Fibroblast of skin of right quadriceps (primary cell): Measurements from ENCODE around the gene RANGAP1.

Experiments
- DNase-seq: peaks from one replicate; pipeline ENCODE4 v3.0.0-alpha.2; 2013

The RANGAP1 gene

DNA sequence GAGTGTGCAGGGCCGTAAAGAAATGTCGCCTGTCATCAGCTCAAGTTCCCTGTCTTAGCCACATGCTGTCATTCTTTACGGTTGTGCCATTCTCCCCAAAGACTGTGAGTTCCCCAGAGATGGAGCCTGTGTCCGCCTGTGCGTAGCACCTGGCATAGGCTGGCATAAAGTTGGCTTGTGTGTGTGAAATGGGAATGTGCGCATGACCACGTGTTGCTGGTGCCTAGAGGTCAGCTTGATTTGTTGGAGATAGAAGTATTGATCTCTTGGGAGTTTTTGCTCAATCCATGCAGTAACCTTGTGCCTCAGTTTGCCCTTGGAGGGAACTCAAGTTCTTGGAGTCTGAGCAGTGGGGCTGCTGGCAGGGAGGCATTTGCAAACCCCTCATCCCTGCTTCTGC is 54.6 kb downstream of the RANGAP1 start:
- DNase-seq = no peak

DNA sequence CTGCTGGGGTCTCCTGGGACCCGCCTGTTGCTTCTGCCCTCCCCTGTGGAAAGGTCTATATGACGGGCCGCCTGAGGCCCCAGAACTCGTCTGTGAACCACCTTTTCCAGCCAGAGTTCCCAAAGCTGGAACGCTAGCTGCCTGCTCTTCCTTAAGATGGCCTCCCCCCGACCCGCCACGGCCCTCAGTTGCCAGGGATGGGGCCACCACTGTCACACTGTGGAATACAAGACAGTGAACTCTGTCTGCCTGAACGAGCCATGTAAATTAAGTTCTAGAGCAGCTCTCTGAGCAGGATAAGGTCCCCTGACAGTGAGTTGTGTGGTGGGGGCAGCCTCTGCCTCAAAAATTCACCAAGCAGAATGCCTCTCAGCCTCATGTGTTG is 55.6 kb downstream of the RANGAP1 start:
- no peak for DNase-seq

DNA sequence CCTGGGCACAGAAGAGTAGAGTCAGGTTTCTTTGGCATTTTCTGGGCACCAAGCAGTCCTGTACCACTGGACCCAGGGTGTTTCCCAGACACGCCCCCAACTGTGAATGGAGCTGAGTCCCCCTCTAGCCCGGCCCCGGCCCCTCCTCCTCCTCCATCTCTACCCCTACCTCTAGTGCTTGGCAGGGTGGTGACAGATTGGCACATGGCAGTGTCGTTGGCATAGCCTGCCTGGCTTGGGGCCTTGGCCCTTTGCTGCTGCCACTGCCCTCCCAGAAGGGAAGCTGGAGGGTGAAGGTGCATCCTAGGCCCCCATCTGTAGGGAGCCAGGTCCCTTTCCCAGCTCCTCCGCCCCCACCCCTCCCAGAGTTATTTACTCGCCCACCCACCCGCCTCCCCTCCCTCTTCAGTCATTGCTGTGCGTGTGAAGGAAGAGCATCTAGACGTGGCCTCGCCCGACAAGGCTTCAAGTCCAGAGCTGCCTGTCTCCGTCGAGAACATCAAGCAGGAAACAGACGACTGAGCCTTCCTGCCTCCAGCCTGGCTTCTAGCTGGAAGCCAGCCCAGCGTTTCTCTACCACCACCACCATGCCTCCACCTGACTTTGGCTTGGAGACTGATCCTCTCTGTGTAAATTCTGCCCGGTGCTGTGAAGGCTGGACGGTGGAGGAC is 56.1 kb downstream of the RANGAP1 start:
- DNase-seq = no peak

DNA sequence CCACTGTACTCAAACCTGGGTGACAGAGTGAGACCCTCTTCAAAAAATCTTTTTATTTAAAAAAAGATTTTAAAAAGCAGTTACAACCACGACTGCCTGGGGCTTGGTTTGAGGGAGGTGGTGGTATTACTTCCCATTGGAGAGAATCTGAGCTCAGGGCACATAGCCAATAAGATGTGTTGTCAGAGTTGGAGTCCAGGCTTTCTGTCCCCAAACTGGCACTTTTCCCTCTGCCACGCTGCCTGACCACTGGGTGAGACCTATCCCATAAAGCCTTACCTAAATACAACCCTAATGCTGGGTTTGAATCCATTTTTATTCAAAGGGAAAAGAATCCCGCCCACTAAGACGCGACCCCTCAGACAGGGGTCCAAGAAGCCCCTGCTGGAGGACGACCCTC is 56.8 kb downstream of the RANGAP1 start:
- no peak for DNase-seq

DNA sequence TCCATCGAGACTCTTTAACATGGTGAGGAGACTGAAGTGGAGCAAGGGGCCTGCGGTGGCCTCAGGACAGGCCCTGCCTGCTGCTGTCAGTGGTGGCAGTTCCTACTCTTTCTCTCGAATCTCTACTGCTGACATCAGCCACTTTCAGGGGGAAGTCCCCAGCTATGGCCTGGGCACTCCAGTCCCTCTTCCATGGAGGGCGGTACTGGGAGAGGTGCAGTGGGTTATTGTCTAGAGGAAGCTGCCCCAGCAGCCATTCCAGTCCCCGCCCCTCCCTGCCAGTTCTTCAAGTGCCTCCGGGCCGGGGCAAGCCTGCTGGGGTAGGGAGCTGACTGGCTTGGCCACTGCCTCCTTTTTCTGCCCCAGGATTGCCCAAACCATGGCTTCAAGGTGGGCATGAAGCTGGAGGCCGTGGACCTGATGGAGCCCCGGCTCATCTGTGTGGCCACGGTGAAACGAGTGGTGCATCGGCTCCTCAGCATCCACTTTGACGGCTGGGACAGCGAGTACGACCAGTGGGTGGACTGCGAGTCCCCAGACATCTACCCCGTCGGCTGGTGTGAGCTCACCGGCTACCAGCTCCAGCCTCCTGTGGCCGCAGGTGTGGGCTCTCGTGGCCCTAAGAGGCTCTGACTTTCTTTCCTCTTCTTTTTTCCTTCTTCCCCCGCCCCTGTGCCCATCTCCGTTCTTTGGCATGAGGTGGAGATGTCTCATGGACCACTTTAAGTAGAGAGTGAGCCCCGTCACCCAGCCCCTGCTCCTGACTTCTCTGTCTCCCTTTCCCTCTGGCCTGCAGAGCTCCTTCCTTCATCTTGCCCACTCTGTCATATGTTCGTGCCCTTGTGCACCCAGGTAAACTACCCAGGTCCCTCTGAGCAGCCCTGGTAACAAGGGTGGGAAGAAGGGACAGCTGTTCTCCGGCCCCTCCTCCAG is 59.0 kb downstream of the RANGAP1 start:
- no peak for DNase-seq

DNA sequence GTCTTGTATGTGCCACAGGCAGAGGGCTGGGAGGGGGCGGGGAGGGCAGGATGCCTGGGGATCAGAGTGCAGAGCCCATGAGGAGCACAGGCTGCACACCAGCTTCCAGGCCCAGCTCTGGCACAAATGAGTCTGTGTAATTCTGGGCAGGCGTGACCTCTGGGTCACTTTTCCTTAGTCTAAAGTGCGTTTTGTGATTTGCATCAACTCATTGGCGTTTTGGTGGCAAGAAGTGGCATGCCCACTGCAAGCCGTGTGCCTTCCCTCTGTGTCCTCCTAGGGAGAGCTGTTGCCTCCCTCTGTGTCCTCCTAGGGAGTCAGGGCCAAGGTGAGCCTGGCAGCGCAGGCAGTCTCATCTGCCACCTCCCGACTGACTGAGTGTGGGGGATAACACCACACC is 62.5 kb downstream of the RANGAP1 start:
- DNase-seq = no peak

DNA sequence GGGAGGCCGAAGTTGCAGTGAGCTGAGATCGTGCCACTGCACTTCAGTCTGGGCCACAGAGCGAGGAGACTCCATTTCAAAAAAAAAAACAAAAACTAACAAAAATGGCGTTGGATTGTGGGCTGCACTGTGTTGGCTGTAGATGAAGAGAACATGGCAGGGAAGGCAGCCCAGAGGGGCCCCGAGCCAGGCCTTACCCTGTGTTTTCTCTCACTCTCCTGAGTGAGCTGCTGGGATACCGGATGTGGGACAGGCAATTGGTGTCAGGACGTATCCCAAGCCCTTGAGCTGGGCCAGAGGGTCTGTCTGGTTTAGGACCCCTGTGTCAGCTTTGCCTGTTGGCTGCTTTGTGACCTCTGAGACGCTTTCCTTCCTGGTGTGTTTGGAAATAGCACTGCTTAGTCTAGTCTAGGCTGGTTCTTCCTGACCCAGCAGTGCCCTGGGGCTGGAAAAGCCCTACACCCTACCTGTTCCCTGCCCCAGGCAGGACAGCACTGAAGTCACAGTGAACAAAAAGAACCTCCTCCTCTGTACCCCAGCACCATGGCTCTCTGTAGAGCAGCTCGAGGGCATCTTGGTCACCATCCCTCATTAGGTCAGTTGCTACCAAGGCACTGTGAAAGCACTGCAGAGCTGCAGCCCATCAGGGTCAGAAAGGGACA is 63.0 kb downstream of the RANGAP1 start:
- DNase-seq = no peak

DNA sequence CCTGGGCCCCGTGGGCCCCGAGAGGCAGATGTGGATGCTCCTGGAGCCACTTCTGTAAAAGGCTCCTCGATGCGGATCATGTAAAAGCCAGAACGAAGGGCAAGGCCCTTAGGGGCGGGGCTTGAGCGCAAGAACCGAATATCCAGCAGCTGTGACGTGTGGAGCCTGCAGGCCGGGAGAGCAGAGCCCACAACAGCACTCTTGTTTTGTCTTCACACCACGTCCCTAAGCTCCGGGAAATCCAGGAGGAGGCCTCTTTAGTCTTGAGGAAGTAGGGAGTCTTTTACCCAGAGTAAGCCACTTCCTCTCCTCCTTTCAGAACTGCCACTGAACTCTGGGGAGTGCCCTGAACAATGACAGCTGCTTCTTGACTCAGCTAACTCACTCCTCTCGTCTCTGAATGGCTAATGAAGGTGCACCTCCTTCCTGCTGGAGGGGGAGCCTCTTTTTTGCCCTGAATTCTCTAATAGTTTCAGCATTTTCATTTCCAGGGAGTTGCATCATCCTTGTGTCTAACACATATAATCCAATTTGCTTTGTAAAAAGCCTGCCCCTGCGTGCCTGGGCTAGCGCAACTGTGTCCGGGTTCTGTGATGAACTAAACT is 68.3 kb downstream of the RANGAP1 start:
- peak; percentile 82 for DNase-seq

DNA sequence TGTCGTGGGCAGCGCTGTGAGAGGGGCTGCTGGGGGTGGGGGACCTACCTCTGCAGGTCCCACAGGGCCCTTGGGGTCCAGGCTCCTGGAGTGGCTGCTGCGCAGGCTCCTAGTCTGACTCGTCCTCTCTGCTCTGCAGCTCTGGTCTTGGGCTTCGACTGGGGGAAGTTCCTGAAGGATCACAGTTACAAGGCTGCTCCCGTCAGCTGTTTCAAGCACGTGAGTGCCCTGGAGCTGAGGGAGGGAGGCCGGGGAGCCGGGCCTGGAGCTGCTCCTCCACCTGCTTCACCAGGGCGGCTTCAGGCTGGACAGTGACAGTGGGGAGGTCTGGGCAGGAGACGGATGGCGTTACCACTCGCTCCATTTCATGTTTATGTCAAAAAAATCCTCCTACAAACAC is 69.0 kb downstream of the RANGAP1 start:
- DNase-seq = no peak

DNA sequence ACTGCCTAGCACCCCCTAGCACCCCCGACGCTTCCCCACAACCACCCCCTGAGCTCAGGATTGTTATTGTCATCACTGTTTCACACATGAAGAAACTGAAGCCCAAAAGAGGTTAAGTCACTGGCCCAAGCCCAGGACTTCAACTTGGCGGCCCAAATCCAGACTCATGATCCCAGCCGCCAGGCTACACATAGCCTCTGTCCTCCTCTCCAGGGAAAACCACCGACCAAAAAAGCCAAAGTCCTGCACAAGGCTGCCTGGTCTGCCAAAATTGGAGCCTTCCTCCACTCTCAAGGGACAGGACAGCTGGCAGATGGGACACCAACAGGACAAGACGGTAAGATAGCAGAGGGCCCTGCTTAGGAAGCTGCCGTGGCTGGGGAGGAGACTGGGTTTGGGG is 70.1 kb downstream of the RANGAP1 start:
- DNase-seq = no peak

DNA sequence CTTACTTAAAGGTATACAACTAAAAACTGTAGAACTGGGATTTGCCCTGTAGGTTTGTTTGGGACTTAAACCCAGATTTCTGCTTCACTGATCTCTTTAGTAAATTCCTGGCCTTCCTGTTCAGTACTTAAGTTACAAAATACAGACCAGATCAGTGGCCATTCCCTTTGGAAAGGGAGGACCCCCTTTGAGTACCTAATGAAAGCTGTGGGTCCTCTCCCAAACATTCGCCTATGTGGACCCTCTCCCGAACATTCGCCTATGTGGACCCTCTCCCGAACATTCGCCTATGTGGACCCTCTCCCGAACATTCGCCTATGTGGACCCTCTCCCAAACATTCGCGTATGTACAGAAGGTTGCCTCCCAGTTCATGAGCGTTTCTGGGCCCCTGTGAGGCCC is 70.6 kb downstream of the RANGAP1 start:
- no peak for DNase-seq

DNA sequence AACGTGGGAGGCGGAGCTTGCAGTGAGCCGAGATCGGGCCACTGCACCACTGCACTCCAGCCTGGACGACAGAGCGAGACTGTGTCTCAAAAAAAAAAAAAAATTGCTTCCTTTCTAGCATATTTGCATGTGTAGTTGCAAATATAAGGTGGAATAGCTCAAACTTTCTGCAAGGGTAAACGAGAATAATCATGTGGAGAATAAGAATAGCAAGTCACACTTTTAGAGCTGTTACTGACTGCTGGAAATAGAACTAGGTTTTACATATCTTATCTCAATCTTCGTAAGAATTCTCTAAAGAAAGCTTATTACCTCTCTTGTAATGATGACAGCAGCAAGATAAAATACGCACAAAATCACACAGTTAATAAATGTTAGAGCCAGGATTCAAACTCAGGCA is 79.3 kb downstream of the RANGAP1 start:
- no peak for DNase-seq

DNA sequence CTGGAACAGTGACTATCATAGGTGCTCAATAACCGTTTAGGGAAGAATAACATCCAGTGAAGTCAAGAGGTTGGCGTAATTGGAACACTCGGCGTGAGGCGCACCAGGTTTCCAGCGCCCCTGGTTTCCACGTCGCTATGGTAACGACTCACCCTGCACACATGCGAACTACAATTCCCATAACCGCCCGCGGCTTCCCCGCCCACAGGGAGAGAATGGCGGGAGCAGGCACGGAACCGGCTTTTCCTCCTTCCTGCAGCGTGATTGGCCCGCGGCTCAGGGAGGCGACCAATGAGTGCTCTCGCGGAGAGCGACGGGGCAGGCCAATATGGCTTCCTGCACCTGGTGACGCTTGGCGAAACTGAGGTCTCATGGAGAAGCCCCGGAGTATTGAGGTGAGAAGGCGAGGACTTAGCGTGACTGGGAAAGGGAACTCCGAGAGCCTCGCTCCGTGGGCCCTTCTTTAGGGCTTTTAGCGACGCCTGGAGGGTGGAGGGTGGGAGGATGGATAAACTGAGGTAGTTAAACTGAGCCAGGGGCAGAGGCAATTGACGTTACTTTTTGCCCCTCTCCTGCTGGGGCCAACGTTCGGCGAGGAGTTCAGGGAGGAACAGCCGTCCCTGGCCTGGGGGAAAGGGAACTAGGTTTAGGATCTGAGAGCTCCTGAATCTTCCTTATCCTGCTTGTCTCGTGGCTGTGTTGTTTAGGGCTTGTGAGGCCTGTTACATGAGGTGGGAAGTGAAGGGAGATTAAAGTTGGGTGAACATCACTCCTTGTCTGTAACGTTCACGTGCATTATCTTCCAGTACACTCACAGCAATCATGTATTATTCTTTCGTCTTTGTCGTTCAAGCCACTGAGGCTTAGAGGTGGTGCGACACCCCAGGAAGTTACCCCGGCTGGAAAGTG is 80.7 kb downstream of the RANGAP1 start, which contains the start of gene L3MBTL2:
Gene L3MBTL2 (plus strand): TSS at position 321 of the 909 bp plus-strand sequence. CDS start 51 bp downstream, at position 372.
- peak; percentile 94 for DNase-seq

DNA sequence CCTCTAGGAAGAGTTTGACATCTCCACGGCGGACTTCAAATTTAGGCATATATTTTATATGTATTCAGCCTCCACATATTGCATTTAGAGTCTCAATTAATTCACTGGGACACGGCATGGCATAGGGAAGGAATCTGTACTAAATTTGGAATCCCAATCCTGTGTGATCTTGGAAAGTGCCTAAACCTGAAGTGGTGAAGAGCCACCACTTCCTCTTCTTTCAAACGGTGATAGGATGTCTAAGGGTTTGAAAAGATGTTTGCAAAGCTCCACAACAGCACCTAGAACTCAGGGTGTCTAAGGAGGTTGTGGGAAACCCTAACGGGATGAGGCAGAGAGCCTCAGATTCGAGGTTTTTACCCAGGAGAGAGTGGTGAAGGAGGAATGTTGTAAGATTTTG is 81.9 kb downstream of the RANGAP1 start:
- no peak for DNase-seq

DNA sequence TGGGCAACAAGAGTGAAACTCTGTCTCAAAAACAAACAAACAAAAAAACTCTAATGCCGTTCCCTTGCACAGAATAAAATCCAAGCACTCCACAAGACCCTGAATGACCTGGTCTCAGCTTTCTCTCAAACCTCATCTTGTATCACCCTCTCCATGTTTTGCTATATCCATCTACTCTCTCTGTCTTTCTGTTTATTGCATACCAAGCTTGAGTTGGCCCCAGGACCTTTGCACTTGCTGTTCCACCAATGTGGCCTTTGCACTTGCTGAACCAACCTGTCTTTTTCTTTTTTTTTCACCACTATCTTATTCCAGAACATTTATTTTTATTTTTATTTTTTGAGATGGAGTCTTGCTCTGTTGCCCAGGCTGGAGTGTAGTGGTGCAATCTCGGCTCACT is 82.9 kb downstream of the RANGAP1 start:
- no peak for DNase-seq

DNA sequence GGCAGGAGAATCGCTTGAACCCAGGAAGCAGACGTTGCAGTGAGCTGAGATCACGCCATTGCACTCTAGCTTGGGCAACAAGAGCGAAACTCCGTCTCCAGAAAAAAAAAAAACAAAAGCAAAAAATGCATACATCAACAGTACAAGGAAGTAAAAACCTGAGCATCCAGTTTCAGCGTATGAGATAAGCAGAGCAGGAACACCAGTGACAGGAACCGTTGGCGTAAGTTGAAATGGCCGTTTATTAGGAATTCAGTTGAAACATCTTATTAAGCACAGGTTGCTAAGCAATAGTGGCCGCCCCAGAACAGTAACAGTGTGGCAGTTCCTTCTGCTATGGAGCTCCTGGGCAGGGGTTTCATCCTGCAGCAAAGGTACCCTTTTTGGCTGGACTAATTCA is 84.8 kb downstream of the RANGAP1 start:
- no peak for DNase-seq

DNA sequence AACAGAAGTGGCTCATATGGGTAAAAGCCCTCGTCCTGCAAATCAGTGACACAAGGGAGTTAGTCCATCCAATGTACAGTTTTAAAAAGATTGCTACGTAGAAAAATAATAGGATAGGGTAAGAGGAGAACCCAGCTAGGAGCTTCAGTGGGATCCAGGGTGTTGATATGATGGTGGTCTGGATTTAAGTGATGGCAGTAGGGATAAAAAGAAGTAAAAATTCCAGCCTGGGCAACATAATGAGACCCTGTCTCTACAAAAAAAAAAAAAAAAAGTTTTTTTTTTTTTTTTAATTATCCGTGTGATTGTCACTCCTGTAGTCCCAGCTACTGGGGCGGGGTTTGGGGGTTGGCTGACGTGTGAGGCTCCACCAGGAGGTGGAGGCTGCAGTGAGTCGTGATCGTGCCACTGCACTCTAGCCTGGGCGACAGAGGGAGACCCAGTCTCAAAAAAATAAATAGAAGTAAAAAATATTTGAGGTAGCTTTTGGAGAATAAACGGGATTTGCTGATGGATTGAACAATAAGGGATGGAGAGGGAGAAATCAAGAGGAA is 87.9 kb downstream of the RANGAP1 start:
- no peak for DNase-seq

DNA sequence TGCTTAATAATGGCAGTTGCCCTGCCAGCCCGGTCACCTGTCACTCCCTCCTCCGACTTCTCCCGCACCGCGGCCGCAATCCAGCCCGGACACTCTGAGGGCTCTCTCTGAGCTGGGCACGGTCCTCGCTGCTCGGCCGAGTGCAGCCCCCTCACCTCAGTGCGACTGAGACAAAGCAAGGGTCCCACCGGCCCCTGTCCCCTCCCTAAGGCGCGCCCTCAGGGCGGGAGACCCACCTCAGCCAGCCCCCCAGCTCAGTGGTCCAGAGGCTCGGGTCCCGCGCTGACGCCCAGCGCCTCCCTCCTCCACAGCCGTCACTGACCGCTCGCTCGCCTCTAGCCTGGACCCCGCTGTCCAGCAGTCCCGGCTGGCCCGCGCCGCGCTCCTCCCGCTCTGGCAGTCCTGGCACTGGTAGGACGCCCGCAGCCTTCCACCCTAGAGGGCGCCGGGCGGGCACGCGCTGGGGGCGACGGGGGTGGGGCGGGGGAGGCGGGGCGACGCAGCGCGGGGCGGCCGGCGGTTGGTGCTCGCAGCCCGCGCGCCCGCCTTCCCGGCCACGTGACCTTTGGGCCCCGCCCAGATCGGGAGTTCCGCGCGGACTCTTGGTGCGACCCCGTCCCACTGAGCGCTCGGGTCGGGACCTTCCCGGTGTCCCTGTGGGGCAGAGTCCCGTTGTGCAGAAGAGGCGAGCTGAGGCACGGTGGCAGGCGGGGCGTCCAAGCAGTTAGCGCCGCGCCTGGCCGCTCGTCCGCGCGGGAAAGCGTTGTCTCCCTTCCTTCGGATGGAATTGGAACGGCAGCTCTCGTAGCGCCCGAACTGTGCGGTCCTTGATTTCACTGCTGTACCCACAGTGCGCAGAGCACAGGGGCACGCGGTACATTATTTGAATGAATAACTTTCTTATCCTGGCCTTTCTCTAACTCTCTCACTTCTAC is 88.7 kb downstream of the RANGAP1 start:
- peak; percentile 54 for DNase-seq
